ENCODE data around the gene CBS.
"Not testable (repeated sequence)": the region's sequence is repeated elsewhere in the genome, so short reads cannot be mapped to it uniquely, and the experiment has no call there.

GRCh38 chr21:43072742-43073141, 2.9 kb downstream of the CBS start:
- TF ChIP-seq PATZ1 (CRISPR knock-in tag; IDR thresholded peaks at IDR 0.05; ENCODE audit: borderline replicate concordance); ZFP3 (CRISPR knock-in tag; IDR thresholded peaks at IDR 0.05); ZC3H10 (CRISPR knock-in tag; IDR thresholded peaks at IDR 0.05); OSR1 (CRISPR knock-in tag; IDR thresholded peaks at IDR 0.05); SNAI2 (CRISPR knock-in tag; IDR thresholded peaks at IDR 0.05); GLIS3 (CRISPR knock-in tag; IDR thresholded peaks at IDR 0.05); ARNTL (CRISPR knock-in tag; IDR thresholded peaks at IDR 0.05; ENCODE audit: borderline replicate concordance, low read depth); BACH2 (CRISPR knock-in tag; IDR thresholded peaks at IDR 0.05; ENCODE audit: borderline replicate concordance); CREB5 (CRISPR knock-in tag; IDR thresholded peaks at IDR 0.05; ENCODE audit: low read depth); RARB (CRISPR knock-in tag; IDR thresholded peaks at IDR 0.05); TCF4 (CRISPR knock-in tag; IDR thresholded peaks at IDR 0.05; ENCODE audit: borderline replicate concordance); ZFP30 (CRISPR knock-in tag; IDR thresholded peaks at IDR 0.05); ZNF8 (CRISPR knock-in tag; IDR thresholded peaks at IDR 0.05): not testable (repeated sequence)
